ENCODE data around the gene SLC15A4. TPM values are rescaled to one million over a fixed set of nuclear protein-coding genes. Genes with fewer than 3 reads are reported as not detected.

SLC15A4 gene
- total and polyA plus RNA-seq, 2 of the 4 experiments (the other 2 are of a cell fraction), result 15.4 to 21.9 TPM

- Histone ChIP-seq H3K23ac (ENCODE audit: low read depth, low read length) (no peak overlapping the region), H3K4ac (ENCODE audit: low read depth, low read length) (no peak overlapping the region), H2BK15ac (ENCODE audit: low read depth, low read length) (no peak overlapping the region), H3K14ac (replicated peaks; ENCODE audit: low read depth, low read length) (no peak overlapping the region), H3K4me1 (ENCODE audit: control insufficient read depth, insufficient read depth, low read length) (0 out of 2 replicates have a peak, but pooled peaks cover 2% of the 10 kb centered on the region), H2AFZ (replicated peaks; ENCODE audit: low read length, poor library complexity) (no peak overlapping the region), H4K8ac (ENCODE audit: low read depth in 2 of 2, low read length in 2 of 2) (no peak overlapping the region), H4K20me1 (ENCODE audit: insufficient read depth, low read length) (peaks cover 14% of the 10 kb centered on the region), H2AK9ac (replicated peaks; ENCODE audit: low read depth, low read length, poor library complexity) (no peak overlapping the region), H2BK120ac (ENCODE audit: low read depth, low read length) (no peak overlapping the region), H3K9ac (ENCODE audit: low read depth, low read length) (no peak overlapping the region), H3K9me3 (ENCODE audit: control insufficient read depth, insufficient read depth, low read length) (peaks cover 2% of the 10 kb centered on the region; the same call in 1 of the 2 replicates), H3K79me1 (ENCODE audit: low read depth in 1 of 2, low read length in 2 of 2) (peaks cover 29 to 30% of the 10 kb centered on the region in 2 experiments), H2AK5ac (ENCODE audit: low read depth, low read length) (no peak overlapping the region), H3K27me3 (ENCODE audit: control insufficient read depth, insufficient read depth, low read length) (no peaks in the 10 kb centered on the region), H3K4me2 (ENCODE audit: low read depth, low read length) (no peak overlapping the region), H3K18ac (ENCODE audit: low read depth, low read length) (no peak overlapping the region), H3K56ac (ENCODE audit: extremely low read depth, insufficient read depth, low read length) (no peak overlapping the region), H2BK5ac (ENCODE audit: low read depth, low read length, poor library complexity, severe bottlenecking) (no peak overlapping the region), H4K5ac (ENCODE audit: low read depth, low read length) (no peak overlapping the region), H3K4me3 (ENCODE audit: insufficient read depth, low read depth, low read length) (no peak overlapping the region), H3K36me3 (ENCODE audit: control insufficient read depth, insufficient read depth, low read length) (peaks cover 28% of the 10 kb centered on the region), H4K91ac (ENCODE audit: insufficient read depth, low read depth, low read length) (no peak overlapping the region), H2BK20ac (ENCODE audit: low read depth, low read length) (no peak overlapping the region), H3K27ac (ENCODE audit: insufficient read depth, low read length) (no peak overlapping the region), H3K9me1 (ENCODE audit: insufficient read depth, low read length) (peaks cover 3% of the 10 kb centered on the region; the same call in 1 of the 2 replicates)
- TF ChIP-seq SMC3 (IDR thresholded peaks at IDR 0.05; ENCODE audit: low read depth, low read length) (no peak), ELK1 (IDR thresholded peaks at IDR 0.05; ENCODE audit: borderline replicate concordance, low read depth, low read length) (no peak), BHLHE40 (IDR thresholded peaks at IDR 0.05; ENCODE audit: low read depth, low read length) (no peak), CEBPB (IDR thresholded peaks at IDR 0.05; ENCODE audit: low read depth, low read length) (no peak), RFX5 (IDR thresholded peaks at IDR 0.05; ENCODE audit: low read depth, low read length) (no peak), CHD1 (IDR thresholded peaks at IDR 0.05; ENCODE audit: low read depth, low read length) (no peak), POLR2A (IDR thresholded peaks at IDR 0.05; ENCODE audit: low read depth, low read length) (no peak), NFE2L2 (IDR thresholded peaks at IDR 0.05; ENCODE audit: low read depth, low read length) (no peak), MXI1 (IDR thresholded peaks at IDR 0.05; ENCODE audit: borderline replicate concordance, low read depth, low read length) (no peak), RAD21 (IDR thresholded peaks at IDR 0.05; ENCODE audit: low read length) (no peak), RCOR1 (IDR thresholded peaks at IDR 0.05; ENCODE audit: insufficient replicate concordance, low read length) (no peak), MAFK (IDR thresholded peaks at IDR 0.05; ENCODE audit: low read depth, low read length) (no peak), MAZ (IDR thresholded peaks at IDR 0.05; ENCODE audit: borderline replicate concordance, low read depth, low read length) (no peak), FOS (IDR thresholded peaks at IDR 0.05; ENCODE audit: low read depth, low read length) (no peak), USF2 (IDR thresholded peaks at IDR 0.05; ENCODE audit: low read depth, low read length) (no peak), CTCF (conservative IDR thresholded peaks at IDR 0.05; ENCODE audit: low read depth, low read length) (no peak)
- BruUV-seq (replicated peaks), result no TSS peak
- dilution Hi-C loops (cut with HindIII; ENCODE audit: low sequenced_read_pairs, unreplicated experiment), result no loop called here
- ChIA-PET CTCF (no interaction called here), POLR2A (ENCODE audit: unreplicated experiment) (no interaction called here)
- in situ Hi-C loops (cut with MboI; ENCODE audit: low sequenced_read_pairs), result no loop called here
- no peak for ATAC-seq (ENCODE audit: low read depth)
- WGBS, 2 experiments (ENCODE audit: extremely low coverage in 2 of 2, insufficient read length in 1 of 2), result 79% methylated on average over 7 of the region's 12 CpGs; no CpG with 5 or more reads in 1 of the 2 experiments
- intact Hi-C loops (cut with micrococcal nuclease), result no loop called here
- DNase-seq, result no peak
These were observed 15.1 kb downstream of the SLC15A4 start for GRCh38 chr12:128808651-128809050.

Measured in IMR-90 (cell line).